HL-60 (cell line): ENCODE results near the gene TMEM63B.

Source experiments
- REST ChIP-seq: IDR thresholded peaks from 2 replicates; pipeline ENCODE4 v1.6.1; 2012; ENCODE audit warnings: low read depth; ENCODE audit not compliant: insufficient replicate concordance
- SPI1 ChIP-seq: IDR thresholded peaks from 2 replicates; pipeline ENCODE4 v1.6.1; 2012; ENCODE audit warnings: low read depth, mild to moderate bottlenecking, borderline replicate concordance

GRCh38 chr6:44093066-44093465, 34.3 kb upstream of the TMEM63B start:
- no peak for TF ChIP-seq SPI1
- no peak for TF ChIP-seq REST
